Stimulated activated CD4-positive, alpha-beta T cell treated with anti-CD3 and anti-CD28 coated beads, Interleukin-12 subunit alpha, Interleukin-12 subunit beta, amount 100 ng/mL, for 24 hours (primary cell): Measurements from ENCODE around the gene DNMT3A.

Experiments used
- DNase-seq, 2 experiments: peaks; one replicate each; pipeline ENCODE4 v3.0.0-alpha.2; 2020; ENCODE audit warnings: low read depth in 2 of 2

DNMT3A gene

GRCh38 chr2:25257931-25258846, 83.5 kb downstream of the DNMT3A start:
- no peak for DNase-seq

GRCh38 chr2:25257032-25257552, 84.6 kb downstream of the DNMT3A start:
- no peak for DNase-seq

GRCh38 chr2:25256488-25256875, 85.2 kb downstream of the DNMT3A start:
- no peak for DNase-seq

- DNase-seq = no peak
Observed at GRCh38 chr2:25255745-25256487, 85.8 kb downstream of the DNMT3A start.

GRCh38 chr2:25254961-25255360, 86.8 kb downstream of the DNMT3A start:
- DNase-seq = no peak

GRCh38 chr2:25253153-25253626, 88.5 kb downstream of the DNMT3A start:
- DNase-seq = no peak

GRCh38 chr2:25252291-25253152, 89.2 kb downstream of the DNMT3A start:
- peak in 1 of 2 experiments; percentile 50 for DNase-seq

GRCh38 chr2:25251422-25252273, 90.1 kb downstream of the DNMT3A start:
- DNase-seq = peak in 1 of 2 experiments; percentile 29

- no peak for DNase-seq
Observed at GRCh38 chr2:25251071-25251421, 90.7 kb downstream of the DNMT3A start.

GRCh38 chr2:25250331-25251070, 91.2 kb downstream of the DNMT3A start:
- no peak for DNase-seq

GRCh38 chr2:25249785-25250184, 91.9 kb downstream of the DNMT3A start:
- DNase-seq = no peak

- no peak for DNase-seq
Observed at GRCh38 chr2:25247792-25248512, 93.8 kb downstream of the DNMT3A start.

GRCh38 chr2:25246558-25247290, 95.0 kb downstream of the DNMT3A start:
- no peak for DNase-seq

- DNase-seq = no peak
Observed at GRCh38 chr2:25246001-25246400, 95.7 kb downstream of the DNMT3A start.

- no peak for DNase-seq
Observed at GRCh38 chr2:25245141-25245540, 96.6 kb downstream of the DNMT3A start.

- no peak for DNase-seq
Observed at GRCh38 chr2:25243995-25244394, 97.7 kb downstream of the DNMT3A start.

- no peak for DNase-seq
Observed at GRCh38 chr2:25241452-25241851, 100.3 kb downstream of the DNMT3A start.

- DNase-seq = no peak
Observed at GRCh38 chr2:25240636-25241035, 101.1 kb downstream of the DNMT3A start.

GRCh38 chr2:25238920-25239319, 102.8 kb downstream of the DNMT3A start:
- no peak for DNase-seq
